ENCODE results near the gene RIGI. TPM values are rescaled to one million over a fixed set of nuclear protein-coding genes. Genes with fewer than 3 reads are reported as not detected.
"Not testable (repeated sequence)": the region's sequence is repeated elsewhere in the genome, so short reads cannot be mapped to it uniquely, and the experiment has no call there.

Gene RIGI
- total RNA-seq, 1 donor from 2014 or later, result 31.3 TPM

DNA sequence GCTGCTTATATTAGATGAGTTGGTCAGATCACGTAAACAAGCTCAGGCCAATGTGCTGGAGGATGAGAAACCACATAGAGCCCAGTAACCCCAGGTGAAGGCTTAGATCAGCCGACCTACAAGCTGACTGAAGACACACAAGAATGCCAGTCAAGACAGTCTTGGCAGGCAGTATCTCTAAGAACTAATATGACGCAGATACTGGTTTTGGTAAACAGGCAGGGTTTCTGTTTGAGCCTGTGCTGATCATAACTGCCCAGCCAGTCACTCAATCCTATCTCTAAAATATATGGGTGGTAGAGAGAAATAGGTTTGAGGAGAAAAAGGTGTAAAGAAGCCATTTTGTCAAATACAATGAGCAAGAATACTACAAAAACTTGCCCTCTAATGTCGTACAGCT is 7.8 kb upstream of the RIGI start:
- intact Hi-C loops (cut with micrococcal nuclease), result no loop called here

DNA sequence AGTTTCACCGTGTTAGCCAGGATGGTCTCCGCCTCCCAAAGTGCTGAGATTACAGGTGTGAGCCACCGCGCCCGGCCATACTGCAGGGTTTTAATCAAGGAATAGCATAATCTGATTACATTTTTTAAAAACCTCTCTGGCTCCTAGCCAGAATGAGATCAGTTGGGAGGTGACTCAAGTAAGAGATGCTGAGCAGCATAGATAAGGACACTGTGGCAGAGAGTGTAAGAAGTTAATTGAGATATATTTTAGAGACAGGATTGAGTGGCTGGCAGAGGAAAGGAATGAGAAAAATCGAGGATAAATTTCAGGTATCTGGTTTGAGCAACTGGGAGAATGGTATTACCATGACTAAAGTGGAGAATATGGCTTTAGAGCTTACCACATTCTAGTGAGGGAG is 7.3 kb upstream of the RIGI start:
- intact Hi-C loops (cut with micrococcal nuclease), result no loop called here

DNA sequence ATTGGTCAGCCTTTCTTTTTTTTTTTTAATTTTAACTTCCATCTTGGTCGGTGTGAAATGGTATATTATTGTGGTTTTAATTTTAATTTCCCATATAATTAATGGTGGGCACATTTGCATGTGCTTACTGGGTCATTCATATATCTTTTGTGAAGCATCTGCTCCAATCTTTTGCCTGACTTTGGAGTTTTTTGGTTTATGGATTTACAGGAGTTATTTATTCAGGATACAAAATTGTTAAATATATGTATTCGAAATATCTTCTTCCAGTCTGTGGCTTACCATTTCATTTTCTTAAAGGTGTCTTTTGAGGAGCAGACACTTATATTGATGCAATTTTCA is 682 bp upstream of the RIGI start:
- intact Hi-C loops (cut with micrococcal nuclease), result loop anchor here (1.0 to 5.0 kb wide), 12 partner anchors 26 to 1179 kb away; partner anchors contain the start of genes ACO1, APTX, BAG1 and DNAJA1

GRCh38 chr9:32525709-32526030 is 326 bp downstream of the RIGI start:
- intact Hi-C loops (cut with micrococcal nuclease), result loop anchor here (1.0 to 5.0 kb wide), 12 partner anchors 27 to 1178 kb away; partner anchors contain the start of genes ACO1, APTX, BAG1 and DNAJA1

- intact Hi-C loops (cut with micrococcal nuclease), result loop anchor here (5.0 kb wide), 3 partner anchors 63 to 1178 kb away; no protein-coding TSS in a partner anchor
Measured at GRCh38 chr9:32524892-32525708, 896 bp downstream of the RIGI start.

DNA sequence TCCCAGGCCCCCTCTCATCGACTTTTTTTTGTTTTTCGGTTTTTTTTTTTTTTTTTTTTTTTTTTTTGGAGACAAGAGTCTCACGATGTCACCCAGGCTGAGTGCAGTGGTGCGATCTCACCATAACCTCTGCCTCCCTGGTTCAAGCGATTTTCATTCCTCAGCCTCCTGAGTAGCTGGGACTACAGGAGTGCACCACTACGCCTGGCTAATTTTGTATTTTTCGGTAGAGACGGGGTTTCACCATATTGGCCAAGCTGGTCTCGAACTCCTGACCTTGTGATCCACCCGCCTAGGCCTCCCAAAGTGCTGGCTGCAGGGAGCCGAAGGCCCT is 1.5 kb downstream of the RIGI start:
- intact Hi-C loops (cut with micrococcal nuclease), result not testable (repeated sequence)

DNA sequence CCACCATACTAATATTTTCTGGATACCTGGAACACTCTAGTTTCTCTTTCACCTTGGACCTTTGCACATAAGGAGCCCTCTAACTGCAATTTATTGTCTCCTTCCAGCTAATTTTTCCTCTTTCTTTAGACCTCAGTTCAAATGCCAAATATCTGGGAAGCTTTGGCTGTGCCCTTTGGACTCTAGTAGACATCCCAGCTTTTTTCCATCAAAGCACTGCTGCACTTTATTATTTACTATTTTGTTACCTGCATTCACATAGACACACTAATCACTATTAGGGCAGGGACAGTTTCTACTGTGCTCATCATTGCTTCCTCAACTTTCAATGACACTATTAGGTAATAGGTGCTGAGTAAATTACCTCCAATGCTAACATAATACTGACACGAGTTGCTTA is 2.1 kb downstream of the RIGI start:
- intact Hi-C loops (cut with micrococcal nuclease), result no loop called here

DNA sequence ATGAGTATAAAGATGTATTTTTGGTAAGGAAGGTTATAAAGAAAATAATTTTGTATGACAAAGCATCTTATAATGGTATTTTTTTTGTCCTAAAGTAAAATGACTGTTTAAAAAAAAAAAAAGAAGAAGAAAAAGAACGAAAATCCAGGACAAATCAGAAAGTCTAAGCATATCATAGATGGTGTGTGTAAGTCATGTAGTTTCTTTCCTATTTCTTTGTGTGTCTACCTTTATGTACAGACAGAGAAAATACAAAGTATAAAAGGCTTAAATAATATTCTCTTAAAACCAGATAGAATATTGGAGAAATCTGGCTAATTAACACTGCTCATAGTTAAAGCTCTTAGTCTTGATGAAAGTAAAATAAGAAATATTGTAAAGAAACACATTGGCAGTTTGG is 7.7 kb downstream of the RIGI start:
- intact Hi-C loops (cut with micrococcal nuclease), result no loop called here

GRCh38 chr9:32516241-32516640 is 9.8 kb downstream of the RIGI start:
- intact Hi-C loops (cut with micrococcal nuclease), result no loop called here

GRCh38 chr9:32508728-32509127 is 17.3 kb downstream of the RIGI start:
- intact Hi-C loops (cut with micrococcal nuclease), result no loop called here

- intact Hi-C loops (cut with micrococcal nuclease), result no loop called here
Measured at GRCh38 chr9:32503008-32503407, 23.0 kb downstream of the RIGI start.

GRCh38 chr9:32502464-32502863 is 23.5 kb downstream of the RIGI start:
- intact Hi-C loops (cut with micrococcal nuclease), result no loop called here

DNA sequence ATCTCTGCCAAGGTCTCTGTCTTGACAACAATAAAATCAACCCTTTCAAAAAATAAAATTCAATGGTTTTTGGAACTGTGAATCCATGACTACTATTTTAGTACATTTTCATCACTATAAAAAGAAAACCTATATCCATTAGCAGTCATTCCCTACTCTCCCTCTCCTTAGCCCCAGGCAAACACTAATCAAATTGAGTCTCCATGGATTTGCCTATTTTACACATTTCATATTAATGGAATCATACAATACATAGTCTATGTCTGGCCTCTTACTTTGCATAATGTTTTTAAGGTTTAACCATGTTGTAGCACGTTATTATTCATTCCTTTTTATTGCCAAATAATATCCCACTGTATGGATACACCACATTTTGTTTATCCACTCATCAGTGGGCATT is 24.1 kb downstream of the RIGI start:
- intact Hi-C loops (cut with micrococcal nuclease), result no loop called here

DNA sequence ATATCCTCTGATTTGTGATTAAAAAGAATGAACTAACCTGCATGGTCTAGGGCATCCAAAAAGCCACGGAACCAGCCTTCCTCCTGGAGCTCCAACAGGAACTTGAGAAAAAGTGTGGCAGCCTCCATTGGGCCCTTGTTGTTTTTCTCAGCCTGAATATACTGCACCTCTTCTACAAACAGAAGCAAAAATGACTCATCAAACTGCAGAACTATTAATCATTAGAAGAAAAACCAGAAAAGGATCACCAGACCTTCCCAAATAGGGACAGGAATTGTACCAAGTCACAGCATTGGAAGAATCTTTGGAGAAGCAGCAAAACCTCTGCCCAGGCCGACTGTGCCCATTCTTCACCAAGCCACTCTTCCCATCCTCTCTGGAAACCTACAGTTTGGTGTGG is 25.2 kb downstream of the RIGI start:
- intact Hi-C loops (cut with micrococcal nuclease), result no loop called here

DNA sequence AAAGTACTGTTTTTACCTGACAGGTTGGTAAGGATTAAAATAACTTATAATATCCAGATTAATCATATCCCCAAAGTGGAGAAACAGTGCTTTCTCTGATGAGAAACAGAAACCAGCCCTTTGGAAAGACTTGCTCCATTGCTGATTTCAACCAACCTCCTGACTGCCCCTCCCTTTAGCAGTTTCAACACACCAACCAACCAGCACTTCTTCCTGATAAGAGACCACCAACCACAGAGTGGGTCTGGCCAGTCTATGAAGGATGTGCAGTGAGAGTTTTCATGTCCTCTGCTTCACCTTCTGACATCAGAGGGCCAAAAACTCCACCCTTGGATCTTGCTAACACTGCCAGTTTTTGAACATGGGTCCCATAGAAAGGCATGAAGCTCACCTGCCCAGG is 28.1 kb downstream of the RIGI start:
- intact Hi-C loops (cut with micrococcal nuclease), result no loop called here

DNA sequence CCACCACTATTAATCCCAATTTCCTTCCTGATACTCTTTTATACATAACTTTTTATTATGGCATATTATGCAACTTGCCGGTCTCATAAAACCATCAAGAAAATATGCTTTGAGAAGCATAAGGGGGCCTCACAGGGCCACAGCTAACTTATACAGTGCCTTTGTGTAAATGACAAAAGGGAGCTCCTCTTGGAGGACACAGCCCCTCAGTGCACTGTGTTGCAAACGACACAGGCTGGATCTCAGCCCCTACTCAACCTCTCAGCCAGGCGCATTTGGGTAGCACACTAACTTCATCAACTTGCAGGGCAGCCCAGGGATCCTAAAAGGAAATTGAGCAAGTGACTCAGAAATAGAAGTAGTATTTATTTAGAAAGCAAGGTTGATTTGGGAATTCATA is 35.4 kb downstream of the RIGI start:
- intact Hi-C loops (cut with micrococcal nuclease), result no loop called here

DNA sequence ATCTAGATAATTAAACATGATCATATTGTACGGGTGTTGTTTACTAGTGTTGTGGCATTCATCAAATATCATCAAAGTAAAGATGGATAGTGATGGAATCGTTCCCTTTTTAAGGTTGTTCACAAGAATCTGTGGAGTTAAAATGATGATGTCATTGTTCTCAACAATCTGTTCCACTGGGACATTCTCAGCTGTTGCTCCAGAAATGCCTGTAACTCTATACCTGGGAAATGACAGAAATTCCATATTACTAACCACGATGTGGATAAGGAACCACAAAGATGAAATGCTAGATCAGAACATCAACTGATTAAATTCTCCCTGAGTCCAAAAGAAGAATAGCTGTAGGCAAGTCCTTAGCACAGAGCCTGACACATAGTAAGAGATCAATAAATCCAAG is 38.0 kb downstream of the RIGI start:
- intact Hi-C loops (cut with micrococcal nuclease), result no loop called here

DNA sequence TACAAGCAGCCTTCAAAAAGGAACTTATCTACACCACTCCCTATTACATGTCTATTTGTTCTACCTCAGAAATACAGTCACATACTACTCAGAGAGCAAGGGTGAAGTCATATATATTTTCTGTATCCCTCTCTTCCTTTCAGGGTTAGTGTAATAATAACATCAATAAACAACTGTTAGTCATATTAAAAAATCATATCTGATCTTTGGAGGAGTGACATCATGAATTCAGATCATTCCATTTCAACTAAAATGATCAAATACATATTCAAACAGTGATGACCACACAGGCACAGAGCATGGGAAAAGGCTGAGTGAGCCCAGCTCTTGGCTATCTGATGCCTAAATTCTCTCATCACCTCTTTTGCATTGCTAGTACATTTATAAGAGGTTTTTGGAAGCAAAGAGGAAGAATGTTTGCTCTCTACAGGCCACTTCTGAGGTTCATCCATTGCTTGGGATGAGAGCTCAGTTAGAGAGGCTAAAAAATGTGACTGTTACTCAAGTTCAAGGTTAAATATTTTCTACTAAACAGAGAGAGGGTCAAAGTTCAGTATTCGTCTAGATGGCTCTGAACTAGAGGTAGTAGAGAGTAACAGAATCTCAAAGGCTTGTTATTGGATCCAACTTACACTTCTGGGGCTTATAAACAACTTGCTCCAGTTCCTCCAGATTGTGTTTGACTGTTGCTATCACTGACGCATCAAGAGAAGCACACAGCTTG is 39.0 kb downstream of the RIGI start:
- intact Hi-C loops (cut with micrococcal nuclease), result no loop called here

- intact Hi-C loops (cut with micrococcal nuclease), result no loop called here
Measured at GRCh38 chr9:32483343-32483742, 42.7 kb downstream of the RIGI start.

All from T-helper 1 cell treated with Interleukin-12 subunit alpha and Interleukin-12 subunit beta and Interleukin-4 antibody, amounts not matched to agents 30 ng/mL and 1 ng/mL, for 36 hours (primary cell).